Measurements from ENCODE around the gene ANAPC2.

ANAPC2 gene

GRCh38 chr9:137173796-137174664, 14.3 kb downstream of the ANAPC2 start:
- DNase-seq: no peak

DNA sequence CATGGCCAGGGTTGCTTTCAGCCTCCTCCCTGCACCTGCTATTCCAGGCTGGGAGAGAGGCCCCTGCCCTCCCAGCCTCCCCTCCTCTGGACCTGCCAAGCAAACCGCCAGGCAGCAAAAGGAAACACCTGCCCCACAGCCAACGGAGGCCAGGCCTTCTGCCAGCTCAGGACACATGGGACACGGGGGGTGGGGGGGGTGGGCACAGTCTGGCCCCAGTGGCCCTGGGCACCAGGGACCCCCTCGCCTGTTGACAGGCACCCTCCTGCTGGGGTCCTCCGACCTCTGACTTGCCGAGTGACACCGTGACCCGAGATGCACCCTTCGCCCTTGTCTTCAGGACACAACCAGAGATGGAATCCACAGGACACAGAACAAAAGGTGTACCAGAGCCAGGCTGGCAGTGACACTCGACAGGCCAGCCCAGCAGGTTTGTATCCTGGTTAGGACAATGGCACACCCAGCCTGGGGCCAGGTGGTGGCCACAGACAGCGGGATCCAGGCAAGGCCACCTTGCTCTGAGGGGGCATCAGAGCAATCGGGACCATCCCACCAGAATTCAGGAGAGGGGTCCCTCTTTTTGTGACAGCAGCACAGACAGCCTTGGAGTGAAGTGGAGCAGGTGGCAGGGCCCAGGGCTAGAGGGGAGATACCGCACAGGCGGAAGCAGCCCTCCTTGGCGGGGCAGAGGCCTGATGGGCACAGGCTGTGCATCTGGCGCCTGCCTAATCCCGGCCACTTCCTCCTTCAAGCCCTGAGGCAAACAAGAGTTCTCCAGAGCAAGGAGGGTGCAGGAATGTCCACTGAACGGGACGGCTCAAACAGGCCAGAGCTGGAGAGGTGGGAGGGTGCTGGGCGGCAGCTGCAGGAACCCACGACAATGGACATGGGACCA, 15.2 kb downstream of the ANAPC2 start:
- DNase-seq: no peak

DNA sequence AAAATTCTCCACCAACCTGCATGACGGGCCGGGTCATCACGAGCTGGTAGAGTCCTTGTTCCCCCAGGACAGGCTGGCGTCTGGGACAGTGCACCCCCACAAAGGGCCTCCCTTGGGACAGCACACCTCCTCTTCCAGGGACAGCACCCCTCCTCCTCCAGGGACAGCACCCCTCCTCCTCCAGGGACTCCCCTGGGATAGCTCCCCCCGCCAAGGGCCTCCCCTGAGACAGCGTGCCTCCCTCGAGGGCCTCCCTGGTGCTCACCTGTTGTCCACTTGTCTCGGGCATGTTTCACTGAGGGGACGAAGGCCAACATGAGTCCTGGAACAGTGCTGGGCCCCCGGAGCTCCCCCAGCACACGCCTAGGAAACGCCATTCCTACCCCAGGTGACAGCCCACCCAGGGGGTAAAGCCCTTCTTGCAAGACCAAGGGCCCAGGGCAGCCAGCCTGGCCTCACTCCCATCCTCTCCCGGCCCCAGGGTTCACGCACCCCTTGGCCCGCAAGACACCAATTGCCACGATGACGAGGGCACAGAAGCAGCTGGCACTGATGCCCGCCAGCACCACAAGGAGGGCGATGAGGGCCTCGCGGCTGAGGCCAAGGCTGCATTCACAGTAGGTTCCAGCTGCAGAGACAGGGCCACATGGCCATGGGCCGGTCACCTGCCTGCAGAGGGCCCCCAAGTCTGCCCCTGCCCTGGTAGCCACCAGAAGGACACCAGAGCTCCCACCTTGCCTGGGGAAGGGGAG, 17.0 kb downstream of the ANAPC2 start:
- no peak for DNase-seq

DNA sequence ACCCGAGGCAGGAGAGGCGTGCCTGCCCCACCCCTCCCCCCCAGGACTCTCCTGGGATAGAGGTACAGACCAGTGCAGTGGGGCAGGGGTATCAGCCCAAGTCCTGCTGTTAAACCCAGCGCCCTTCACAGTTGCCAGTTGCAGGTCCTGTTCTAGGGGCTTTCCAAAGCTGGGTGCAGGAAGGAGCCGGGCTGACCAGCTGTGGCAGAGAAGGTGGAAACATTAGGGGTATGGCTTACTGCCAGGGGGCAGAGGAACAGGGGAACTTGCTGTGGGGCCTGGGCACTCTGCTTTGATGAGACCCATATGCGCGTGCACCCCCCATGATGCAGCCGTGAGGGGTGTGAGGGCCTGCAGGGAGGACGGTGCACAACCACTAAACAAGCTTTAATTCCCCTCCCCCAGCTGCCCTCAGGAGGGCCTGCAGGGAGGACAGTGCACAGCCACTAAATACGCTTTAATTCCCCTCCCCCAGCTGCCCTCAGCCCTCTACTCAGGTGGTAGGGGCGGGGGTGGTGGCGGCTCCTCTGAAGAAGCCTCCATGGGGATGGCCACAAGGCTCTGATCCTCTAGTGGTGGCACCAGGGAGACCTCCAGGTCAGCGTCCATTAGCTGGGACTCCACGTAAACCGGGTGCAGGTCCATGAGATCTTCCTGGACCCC, 17.7 kb downstream of the ANAPC2 start:
- no peak for DNase-seq

DNA sequence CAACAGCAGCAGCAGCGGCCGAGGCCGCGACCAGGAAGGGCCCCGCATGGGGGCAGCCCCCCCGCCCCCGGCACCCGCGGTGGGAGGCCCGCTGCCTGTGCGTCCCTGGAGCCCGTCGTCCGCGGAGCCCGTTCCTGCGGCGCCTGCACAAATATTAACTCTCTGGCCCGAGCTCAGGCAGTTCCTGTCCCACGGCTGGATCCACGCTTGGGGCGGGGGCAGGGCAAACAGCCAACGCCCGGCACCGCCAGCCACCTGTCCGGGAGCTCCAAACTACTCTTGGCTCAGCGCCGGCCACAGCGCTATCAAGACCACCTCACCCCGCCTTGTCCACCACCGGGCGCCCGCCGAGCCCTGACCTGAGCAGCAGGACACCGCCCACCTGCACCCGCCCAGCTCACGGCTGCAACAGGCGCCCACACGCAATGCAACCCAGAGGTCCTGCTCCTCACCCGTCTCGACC, 18.4 kb downstream of the ANAPC2 start, which contains the start of gene LRRC26:
Gene LRRC26, minus strand, starts transcription at position 156 of the 463 bp plus-strand sequence. Its CDS starts 108 bp downstream, at position 48.
- DNase-seq: no peak

DNA sequence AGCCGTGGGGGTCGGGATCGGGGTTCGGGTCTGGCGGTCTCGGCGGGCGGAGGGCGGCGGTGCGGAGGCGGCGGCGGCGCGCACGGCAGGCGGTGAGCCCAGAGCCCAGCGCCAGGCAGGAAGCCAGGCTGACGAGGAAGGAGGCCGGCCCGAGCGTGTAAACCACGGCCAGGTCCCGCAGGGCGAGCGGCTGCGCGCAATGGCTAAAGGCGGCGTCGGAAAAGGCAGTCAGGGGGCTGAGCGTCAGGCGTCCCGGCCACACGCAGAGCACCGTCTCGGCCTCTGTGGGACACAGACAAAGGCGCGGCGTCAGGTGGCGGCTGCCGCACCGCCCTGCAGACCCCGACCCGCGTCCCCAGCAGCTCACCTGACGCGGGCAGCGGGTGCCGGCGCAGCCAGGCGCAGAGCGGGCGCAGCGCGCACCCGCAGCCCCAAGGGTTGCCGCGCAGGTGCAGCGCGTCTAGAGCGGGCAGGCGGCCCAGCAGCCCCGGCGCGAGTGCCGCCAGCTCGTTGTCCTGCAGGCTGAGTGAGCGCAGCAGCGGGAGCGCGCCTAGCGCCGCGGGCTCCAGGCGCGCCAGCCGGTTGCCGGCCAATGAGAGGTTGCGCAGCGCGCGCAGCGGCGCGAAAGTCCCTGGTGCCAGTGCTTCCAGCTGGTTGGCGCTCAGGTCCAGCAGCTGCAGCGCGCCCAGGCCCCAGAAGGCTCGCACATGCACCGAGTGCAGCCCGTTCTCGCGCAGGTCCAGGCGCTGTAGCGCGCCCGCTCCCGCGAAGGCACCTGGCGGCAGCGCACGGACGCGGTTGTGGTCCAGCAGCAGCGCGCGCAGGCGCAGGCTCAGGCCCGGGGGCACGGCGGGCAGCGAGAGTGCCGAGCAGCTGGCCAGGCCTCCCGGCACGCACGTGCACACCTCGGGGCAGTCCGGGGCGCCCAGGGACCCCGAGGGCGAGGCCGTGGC, 19.2 kb downstream of the ANAPC2 start:
- no peak for DNase-seq

DNA sequence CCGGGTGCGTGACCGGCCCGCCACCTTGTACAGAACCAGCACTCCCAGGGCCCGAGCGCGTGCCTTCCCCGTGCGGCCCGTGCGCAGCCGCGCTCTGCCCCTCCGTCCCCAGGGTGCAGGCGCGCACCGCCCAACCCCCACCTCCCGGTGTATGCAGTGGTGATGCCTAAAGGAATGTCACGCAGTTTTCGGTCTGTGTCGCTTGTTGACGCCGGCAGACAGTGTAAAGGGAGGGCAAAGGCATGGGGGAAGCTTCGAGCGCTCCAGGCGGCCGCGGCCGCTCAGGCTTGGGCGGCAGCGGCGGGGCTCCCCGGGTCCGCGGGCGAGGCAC, 19.8 kb downstream of the ANAPC2 start:
- no peak for DNase-seq

- DNase-seq: no peak
These were observed 20.4 kb downstream of the ANAPC2 start for GRCh38 chr9:137167747-137168572.

- no peak for DNase-seq
These were observed 21.0 kb downstream of the ANAPC2 start for GRCh38 chr9:137167277-137167746.

DNA sequence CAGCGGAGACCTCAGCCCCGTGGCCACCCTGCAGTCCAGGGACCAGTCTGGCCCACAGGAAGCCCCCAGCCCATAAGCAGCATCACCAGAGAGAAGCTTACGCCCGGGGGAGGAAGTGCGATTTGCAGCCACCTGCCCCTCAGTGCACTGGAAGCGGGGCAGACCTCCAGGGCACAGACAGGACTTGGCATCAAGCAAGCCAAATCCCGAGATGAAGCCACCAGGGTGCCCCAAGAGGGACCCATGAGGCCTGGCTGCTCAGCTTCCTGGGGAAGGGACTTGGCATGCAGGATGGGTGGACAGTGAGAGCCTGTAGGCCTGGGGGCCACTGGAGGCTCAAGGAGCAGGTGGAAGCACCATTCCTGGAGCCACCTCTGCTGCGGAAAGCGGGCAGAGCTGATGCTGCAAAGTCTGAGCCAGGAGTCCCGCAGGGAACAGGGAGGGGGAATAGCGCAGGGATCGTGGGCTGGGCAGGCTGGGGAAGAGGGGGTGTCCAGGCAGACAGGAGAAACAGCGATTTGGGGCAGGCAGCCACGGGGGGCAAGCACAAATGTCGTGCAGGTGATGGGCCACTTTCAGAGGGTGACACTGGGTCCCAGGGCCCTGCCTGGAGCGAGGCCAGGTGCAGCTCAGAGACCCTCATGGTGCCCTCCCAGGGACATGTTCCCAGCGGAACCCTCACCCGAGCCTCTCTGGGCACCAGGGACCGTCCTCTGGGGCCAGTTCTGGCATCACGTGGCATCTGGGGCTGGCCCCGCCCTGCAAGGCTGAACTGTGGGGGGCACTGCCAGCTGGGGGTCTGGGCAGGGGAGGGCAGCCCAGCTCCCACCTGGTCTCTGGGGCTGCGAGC, 21.8 kb downstream of the ANAPC2 start:
- no peak for DNase-seq

DNA sequence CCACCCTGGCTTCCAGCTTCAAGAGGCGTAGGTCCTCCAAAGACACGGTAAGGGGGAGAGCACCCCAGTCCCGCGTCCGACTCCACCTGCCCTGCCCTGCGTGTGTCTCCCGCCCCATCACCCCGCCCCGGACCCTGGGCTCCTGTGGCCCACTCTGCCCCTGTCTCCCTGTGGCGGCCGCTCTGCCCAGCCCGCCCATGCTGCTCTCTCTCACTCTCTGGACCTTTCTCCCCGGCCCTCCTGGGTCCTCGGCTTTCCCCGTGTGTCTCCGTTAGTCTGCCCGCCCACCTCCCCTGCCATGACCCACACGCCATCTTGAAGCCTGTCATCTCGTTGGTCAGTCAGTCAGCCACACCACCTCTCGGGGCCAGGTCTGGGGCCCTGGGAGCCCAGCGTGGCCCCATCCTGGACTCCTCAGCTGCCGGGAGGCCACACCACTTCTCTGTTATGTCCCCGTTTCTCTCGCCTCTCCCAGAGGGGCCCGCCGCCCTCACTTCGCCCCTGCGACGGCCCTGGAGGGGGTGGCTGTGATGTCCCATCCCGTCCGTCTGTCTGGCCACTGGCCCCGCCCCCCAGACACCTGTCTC, 23.0 kb downstream of the ANAPC2 start:
- DNase-seq: no peak

DNA sequence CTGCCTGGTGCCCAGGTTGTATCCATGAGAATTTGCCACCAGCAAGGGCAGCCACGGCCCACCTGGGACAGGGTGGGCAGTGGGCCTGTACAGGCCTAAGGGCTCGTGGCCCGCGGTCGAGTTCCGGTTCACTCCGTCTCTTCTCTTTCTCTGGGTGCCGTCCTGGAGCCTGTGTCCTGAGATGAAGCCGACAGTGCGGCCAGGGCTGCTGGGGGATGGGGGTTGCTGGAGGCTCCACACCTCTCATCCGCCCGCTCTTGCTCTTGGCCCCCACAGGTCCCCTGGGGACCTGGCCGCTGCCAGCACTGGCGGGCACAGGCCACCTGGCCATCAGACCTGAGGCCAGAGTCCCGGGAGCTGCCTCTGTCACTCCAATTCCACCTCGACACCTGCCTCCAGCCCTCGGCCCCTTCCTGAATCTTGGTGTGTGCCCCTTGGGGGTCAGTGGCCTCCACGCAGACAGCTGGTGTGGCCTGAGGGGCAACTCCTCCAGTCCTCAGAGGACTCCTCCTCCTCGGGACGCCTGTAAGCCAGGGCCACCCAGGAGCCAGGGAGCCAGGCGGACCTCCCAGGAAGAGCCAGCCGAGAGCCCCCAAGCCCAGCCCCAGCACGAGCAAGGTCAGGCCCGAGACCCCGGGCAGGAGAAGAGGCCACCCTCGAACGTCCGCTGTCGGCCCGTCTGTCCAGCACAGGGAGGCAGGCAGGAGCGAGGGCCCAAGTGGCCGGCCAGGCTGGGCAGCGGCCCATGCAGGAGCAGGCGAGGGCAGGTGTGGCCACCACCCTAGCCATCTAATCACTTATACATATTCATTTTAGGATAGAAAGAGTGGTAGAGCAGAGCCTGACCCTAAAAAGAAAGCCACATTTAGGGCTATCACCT, 23.8 kb downstream of the ANAPC2 start:
- DNase-seq: no peak

DNA sequence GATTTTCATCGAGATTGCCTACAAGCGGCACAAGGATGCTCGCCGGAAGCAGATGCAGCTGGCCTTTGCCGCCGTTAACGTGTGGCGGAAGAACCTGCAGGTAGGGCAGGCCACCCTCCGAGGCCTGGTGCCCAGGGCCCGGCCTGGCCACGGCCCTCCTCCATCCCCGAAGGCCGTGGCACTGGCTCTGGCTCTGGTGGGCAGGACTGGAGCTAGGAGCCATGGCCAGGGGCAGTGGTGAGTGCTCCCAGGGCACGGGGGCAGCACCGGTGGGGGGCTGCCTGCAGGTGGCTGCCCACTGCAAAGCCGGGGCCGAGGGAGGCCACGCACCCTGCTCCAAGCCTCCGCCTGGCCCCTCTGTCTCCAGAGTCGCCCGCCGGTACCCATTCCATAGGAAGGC, 24.6 kb downstream of the ANAPC2 start:
- DNase-seq: no peak

- no peak for DNase-seq
These were observed 25.0 kb downstream of the ANAPC2 start for GRCh38 chr9:137163365-137163715.

- DNase-seq: no peak
These were observed 25.6 kb downstream of the ANAPC2 start for GRCh38 chr9:137162505-137163364.

GRCh38 chr9:137161558-137162486, 26.5 kb downstream of the ANAPC2 start:
- no peak for DNase-seq
